HG03025 (cell line): Measurements from ENCODE around the gene C1orf52.
A peak's percentile ranks its signal among the peaks of the same experiment; 100 is the strongest.

ENCODE experiments used
- ATAC-seq: cut with Tn5 transposase; IDR thresholded peaks from one replicate; pipeline ENCODE4 v1.9.1; 2021; ENCODE audit warnings: mild to moderate bottlenecking, moderate library complexity; ENCODE audit not compliant: unreplicated experiment, low FRiP score

Gene C1orf52

DNA sequence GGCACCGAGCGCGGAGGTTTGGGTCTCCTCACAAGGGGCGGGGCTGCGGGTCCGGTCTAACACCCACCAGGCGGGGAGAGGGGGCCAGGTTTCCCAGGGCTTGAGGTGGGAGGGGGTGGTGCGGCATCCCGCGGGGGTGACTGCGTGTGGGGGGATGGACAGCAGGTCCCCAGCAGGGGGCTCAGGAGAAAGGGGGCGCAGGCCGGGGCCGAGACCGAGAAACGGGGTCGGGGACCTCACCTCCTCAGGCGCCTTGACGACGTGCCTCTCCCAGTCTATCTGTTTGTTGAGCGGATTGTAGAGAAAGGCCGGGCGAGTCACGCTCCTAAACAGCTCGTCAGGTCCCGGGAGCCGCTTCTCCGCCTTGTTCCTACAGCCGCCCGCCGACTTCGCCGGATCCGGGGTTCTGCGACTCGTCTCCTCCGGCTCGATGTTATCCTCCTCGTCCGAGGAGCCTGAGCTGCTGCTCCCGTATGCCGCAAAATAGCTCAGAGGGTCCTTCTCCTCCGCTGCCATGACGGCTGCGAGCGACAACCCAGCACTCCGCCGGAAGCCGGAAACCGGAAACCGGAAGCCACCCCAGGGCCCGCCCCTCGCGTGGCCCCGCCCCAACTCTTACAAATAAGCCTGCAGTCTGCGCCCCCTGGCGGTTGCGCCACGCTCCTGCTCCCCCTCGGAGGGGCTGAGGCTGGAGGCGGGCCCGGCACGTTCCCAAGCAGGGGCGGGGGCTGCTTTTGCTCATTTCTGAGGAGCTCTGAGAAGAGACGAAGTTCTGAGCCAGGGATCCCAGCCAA, at the start of gene C1orf52:
Gene C1orf52 (minus strand): TSS at position 545 of the 794 bp plus-strand sequence. CDS start 29 bp downstream, at position 516.
- ATAC-seq, result peak; percentile 98

DNA sequence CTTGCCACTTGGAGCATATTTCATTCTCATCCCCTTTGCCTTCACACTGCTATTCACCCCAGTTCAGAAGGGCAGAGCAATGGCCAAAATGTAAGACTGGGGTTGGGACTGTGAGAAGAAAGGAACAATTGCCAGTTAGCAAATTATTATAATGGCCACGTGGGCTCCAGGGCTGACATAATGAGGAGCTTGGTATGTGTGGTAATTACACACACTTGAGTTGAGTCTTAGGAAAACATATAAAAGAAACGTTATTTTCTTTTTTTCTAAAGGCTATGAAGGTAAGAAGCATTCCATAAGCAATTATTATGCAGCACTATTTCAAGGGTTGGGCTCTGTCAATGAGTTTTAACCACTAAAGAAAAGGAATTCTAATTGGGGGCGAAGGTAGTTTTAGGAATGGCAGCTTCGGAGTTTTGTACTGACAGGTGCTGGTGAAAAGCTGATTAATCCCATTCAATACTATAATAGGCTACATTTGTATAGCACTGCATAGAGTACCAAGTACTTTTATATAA, 49.4 kb upstream of the C1orf52 start:
- ATAC-seq, result no peak

DNA sequence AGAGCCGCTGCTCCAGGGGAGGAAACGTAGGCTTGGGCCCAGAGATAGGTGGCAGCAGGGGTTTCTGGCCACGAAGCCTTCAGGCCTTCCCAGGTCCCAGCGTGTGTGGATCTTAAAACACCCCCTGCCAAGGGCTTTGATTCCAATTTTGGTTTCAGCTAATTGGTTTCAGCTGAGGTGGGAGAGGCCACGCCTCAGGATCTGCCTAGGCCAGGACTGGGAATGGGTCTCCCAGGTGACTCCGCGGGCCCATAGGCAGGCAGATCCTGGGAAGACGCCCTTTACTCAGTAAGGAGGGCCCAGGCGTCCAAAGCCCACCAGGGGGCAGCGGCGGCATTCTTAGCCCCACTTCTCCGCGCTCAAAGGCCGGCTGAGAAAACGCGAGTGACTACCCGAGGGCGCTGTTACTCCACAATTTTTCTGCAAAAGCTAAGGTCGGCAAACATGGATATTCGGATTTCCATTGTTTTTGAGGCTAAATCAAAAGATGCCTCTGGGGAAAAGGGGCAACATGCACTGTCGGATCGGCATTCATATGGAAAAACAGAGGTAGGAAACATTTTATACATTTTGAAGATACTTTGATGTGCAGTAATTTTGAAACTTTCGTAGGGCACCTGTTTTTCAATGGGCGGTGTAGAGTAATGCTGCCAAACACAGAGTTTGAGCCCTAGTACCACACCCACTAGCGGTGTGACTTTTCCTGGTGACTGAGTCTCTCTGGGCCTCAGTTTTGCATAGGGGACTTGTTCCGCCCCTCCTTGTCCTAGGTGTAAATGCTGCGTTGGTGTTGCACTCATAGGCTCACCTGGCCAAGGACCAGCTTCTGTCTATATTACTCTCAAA, 48.7 kb upstream of the C1orf52 start:
- ATAC-seq, result peak; percentile 87

DNA sequence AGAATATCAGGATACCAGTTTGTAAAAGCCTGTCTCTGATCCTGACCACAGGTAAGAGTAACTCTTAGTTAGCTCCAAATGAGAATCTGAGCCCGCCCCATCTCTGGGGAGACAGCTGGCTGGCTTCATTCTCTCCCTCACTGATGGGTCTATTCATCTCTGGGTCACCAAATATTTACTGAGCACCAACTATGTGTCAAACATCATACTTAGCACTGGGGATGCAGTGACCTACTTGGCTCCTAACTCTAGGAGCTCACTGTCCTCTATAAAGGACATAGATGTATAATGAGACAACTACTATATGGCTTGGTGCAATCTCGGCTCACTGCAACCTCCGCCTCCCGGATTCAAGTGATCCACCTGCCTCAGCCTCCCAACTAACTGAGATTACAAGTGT, 46.8 kb upstream of the C1orf52 start:
- no peak for ATAC-seq

DNA sequence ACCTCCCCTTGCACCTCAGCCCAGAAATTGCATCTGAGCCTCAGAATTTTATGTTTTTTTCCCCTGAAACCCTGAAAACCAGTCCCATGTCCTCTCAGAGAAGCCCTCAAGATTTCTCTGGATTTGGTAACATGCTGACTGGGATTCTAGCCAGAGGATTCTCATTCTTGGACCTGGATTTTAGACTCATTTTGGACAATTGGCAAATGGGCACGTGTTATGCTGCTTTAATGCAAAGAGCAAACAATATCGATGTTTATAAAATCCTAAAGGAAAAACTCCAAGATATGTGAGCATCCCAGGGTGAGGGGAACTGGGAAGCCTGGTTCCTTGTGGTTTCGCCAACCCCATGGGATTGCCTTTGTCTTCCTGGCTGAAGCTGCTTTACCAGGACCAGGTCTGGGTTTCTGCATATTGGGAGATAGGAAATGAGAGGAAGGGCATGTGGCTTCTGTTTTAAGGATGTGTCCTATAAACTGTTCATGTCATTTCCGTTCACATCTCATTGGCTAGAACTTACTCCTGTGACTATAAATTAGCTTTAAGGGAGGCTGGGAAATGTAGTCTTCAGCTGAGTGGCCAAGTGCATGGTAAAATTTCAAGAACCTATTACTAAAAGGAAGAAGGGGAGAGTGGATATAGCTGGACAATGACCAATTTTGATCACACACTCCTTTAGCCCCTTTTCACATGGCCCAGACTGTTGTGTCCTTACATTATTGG, 44.1 kb upstream of the C1orf52 start:
- no peak for ATAC-seq

DNA sequence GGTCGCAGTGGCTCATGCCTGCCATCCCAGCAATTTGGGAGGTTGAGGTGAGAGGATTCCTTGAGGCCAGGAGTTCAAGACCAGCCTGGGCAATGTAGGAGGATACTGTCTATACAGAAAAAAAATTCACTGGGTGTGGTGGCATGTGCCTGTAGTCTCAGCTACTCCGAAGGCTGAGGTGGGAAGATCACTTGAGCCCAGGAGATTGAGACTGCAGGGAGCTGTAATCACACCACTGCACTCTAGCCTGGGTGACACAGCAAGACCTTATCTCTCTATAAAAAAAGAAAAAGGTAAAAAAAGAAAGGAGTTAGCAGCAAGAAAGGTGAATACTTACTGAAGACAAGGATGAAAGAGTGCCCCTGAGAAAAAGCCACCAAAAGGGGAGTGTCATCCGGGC, 40.7 kb upstream of the C1orf52 start:
- no peak for ATAC-seq

DNA sequence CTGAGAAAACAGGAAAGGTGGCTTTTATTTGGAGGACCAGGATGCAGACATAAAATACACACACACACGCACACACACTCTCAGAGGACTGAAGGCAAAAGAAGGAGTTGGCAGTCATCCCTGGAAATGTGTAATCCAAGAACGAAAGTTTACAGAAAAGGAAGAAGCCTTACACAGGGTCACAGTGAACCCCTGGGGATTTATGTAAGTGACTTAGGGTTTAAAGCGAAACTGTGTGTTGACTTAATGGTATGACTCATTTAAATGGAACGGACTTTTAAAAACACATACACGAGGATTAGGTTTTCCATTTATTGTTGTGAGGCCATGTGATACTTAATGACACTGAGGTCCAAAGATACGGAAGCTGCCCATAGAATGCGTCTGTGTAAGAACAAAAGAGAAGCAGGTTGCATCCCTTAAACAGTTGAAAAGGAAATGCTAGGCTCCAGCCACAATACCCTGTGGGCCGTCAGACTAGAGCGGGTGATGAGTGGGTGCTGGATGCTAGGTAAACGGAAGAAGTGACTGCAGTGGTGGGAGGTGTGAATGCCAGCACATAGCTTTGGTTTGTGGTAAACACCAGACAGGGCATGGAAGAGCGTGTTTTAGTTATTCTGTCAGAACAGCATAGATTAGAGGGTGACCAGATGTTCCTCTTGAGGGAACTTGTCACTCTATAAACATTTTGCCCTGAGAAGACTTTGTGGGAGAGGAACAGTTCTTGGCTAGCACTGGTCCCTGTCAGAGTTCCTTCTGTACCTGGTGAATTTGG, 38.6 kb upstream of the C1orf52 start:
- peak; percentile 67 for ATAC-seq

DNA sequence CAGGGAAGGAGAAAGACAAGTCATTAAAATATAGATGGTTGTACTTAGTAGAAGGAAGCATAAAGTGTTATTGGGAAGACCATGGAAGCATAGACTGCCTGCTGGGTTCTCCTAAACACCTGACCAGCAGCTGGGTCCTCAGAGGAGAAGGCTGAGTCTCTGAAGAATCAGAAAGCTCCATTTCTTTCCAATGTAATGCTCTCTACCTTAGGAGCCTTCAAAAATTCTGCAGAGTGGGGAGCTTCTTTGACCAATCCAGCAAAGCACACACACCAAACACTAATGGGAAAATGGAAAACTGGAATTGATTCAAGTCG, 38.0 kb upstream of the C1orf52 start:
- no peak for ATAC-seq

DNA sequence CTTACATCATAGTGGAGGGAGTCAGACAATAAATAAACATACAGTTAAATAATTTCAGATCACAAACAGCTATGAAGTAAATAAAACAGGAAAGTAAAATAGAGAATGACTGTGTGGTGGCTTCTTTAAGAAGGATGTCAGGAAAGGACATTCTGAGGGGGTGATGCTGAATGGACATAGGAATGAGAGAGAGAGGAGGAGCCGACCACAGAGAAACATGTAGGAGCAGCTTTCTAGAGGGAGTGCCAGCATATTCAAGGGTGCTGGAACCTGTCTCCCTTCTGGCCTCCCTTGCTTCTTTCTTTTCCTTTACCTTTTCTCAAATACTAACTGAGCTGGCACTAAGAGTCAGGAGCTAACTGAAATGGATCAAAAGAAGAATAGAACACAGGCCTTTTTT, 37.5 kb upstream of the C1orf52 start:
- no peak for ATAC-seq

DNA sequence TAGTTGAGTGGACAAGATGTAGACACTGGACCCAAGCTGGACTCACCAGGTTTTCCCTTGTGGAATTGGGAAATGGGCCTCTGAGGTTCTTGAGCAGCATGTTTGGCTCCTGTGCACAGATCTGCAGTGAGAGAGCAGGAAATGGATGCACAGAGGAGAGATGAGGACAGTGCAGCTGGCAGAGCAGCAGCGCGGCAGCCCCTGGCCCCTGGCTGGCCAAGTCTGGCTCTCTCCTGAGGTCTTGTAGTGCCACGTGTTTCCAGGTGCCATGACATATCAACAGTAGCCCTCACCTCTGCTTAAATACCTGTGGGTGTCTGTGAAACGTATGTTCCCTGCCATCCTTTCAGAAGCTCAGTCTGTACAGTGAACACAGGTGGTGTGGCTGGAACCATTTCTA, 36.2 kb upstream of the C1orf52 start:
- no peak for ATAC-seq

DNA sequence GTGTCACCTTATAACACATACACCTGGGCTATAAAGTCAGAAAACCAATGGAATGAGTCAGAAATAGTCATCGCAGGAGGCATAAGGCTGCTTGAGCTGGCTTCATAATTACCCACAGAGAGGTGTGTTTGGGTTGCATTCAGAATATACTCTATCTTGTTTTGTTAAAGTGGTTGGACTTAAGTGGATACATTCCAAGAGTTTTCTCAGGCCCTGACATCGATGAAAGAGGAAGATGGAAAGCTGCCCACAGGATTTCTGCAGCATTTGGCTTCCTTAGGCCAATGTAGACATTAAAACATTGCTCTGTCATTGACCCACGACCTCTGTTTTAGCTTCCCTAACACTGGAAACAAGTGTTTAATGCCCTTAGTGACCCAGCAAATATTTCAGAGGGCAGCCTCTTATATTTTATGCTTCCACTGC, 35.6 kb upstream of the C1orf52 start:
- no peak for ATAC-seq

DNA sequence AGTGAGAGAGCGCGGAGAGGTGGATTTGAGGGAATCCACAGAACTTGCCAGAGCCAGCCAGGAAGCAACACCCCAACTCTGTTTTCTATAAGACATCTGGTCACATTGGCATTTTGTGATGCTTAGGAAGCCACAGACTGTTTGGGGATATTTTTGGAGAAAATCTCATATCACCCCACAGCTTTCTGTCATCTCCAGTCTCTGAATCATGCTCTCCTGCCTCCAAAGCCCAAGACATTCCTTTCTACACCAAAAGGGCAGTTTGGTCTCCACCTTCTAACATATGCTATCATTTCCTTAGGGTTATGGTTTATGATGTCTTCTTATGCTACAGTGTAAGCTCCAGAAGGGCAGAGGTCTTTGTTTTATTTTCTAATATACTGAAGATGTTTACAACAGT, 31.4 kb upstream of the C1orf52 start:
- no peak for ATAC-seq

DNA sequence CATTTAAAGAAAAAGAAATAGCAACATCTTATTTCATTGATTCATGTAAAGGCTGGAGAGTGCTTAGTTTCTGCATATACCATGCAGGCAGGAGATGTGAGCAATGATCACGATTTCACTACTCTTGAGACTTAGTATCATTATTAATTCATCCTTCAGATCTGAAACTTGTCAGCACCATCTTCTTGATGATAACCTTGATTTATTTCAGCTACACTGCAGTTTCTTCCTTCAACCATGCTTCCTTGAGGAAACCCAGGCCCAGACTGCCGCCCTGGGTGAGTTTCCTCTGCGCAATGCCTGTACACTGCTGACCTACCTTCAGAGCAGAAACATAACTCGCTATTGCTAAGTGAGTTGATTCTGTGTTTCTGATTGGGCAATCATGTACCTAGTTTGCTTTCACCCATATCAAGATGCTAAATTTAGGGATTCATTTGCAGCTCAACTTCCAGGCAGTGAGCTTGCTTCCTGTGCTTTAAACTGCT, 30.4 kb upstream of the C1orf52 start:
- no peak for ATAC-seq

DNA sequence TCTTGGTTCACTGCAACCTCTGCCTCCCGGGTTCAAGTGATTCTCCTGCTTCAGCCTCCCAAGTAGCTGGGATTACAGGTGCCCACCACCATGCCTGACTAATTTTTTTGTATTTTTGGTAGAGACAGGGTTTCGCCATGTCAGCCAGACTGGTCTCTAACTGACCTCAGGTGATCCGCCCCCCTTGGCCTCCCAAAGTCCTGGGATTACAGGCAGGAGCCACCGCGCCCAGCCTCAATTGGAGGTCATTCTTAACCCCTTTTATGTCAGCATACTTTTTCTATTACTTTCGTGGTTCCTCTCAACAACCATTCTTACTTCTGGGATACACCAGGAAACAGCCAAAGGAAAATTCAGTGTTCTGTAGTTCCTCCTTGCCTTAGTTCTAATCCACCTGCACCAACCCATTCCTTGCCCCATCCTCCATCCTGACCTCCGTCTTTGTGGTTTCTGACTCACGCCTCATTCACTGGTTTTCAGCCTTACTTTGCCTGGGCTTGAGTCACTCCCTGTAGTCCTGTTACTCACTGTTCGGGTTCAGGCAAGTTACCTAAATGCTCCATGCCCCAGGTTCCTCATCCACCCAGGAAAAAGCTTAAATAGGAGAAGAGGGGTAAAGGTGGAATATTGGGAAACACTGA, 29.9 kb upstream of the C1orf52 start:
- no peak for ATAC-seq

DNA sequence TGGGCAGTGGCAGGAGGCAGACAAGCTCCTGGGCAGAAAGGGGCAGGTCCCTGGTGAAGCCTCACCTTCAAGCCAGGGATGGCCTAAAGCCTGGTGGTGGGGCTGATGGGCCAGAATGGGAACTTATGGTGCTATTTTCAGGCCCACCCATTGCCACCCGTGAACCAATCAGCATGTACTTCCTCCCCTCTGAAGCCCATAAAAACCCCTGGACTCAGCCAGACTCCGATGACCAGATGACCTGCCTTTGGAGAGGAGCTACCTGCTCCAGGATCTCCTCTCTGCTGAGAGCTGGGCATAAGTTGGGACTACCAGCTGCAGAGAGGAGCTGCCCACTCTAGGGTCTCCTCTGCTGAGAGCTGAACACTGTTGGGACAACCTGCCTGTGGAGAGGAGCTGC, 24.7 kb upstream of the C1orf52 start:
- no peak for ATAC-seq

DNA sequence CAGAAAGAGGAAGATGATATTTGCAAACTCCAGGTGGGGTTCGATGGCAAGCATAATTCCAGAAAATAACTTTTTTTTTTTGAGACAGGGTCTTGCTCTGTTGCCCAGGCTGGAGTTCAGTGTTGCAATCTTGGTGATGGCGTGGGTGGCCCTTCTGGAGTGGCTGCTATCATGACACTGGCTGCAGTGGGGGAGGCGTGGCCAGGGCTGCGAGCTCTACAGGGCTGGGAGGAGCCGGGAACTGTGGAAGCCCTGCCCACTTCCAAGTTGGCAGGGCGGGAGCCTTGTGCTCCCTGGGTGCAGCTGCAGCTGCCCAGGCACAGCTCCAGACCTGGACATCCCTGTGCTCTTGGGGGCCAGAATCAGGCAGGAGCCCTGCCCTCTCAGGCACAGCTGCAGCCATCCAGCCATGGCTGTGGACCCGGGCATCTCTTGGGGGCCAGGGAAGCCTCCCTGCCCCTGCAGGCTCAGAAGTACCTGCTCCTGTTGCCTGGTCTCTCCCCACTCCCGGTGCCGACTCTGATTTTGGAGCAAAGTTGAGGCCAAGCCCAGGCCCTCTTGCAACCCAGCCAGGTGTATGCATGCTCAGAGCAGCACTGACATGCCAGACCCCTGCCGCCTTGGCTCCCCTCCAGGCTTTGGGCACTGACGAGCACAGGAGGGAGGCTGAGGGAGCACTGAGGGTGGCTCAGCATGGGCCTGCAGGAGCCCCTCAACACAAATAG, 24.2 kb upstream of the C1orf52 start:
- ATAC-seq, result no peak

DNA sequence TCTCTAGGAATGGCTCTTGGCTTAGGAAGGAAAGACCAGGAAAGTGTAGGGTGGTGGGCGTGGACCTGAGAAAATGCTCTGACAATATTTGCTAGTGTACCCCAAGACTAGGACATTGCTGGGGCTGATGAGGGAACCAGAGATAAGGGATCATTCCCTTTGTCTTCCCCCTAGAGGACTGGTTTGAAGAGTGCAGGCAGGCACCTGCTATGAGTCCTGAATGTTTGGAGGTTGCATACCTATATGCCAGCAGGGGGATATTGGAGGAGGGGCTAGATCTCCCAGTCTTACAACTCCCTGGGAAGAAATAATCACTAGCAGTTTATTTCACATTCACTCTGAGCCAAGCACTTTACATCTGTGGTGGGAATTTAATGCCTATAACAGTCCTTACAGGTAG, 23.0 kb upstream of the C1orf52 start:
- no peak for ATAC-seq

DNA sequence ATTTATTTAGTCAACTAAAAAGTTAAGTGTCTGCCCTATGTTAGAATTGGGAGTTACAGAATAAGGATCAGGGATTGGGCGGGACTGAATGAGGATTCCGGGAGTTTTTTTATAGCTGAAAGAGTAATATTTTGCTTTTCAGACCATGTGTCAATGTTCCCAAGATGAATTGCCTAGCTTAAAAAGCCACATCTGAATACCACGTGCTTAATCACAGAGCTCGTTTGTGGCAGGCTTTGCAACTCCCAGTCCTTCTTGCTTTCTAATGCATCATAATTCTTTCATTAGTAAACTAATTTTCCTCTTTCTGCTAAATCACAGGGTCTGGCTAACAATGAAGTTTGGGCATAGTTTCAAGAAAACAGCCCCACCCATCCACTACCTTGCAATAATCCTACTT, 21.2 kb upstream of the C1orf52 start:
- ATAC-seq, result no peak

DNA sequence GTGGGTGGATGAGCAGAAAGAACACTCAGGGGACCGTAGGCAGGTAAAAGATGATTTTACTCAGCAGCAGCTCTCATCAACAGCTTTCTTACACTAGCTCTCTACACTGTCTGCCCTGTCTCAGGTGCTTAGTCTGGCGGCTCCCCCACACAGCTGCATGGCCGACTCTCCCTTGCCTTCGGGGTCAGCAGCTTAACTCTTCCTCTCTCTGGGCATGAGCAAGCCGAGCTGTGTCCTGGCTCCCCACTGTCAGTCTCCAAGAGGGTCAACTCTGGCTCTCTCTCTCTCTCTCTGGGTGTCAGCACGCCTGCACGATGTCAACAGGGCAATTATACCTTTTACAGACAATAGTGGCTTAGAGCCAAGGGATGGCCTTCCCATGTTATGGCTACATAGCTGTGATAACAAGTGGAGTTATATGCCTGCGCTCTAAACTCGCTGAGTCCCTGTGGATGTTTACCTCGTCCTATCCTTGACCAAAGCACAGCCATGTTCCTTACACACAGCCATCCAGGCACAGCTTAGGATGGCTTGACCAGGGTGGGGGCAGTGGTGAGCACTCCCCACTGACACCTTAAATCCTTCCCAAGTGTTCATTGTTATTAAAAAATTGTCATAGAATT, 20.1 kb upstream of the C1orf52 start:
- no peak for ATAC-seq
